NT2/D1 (cell line): ENCODE data around the gene ZNF573.

Experiments used
- SUZ12 ChIP-seq: IDR thresholded peaks from 2 replicates; pipeline ENCODE4 v1.6.1; 2011; ENCODE audit not compliant: insufficient read length, insufficient read depth; ENCODE audit errors: extremely low read depth
- YY1 ChIP-seq: IDR thresholded peaks from 2 replicates; pipeline ENCODE4 v1.6.1; 2011; ENCODE audit not compliant: insufficient read length, insufficient read depth
- ZNF274 ChIP-seq: IDR thresholded peaks from 2 replicates; pipeline ENCODE4 v1.6.1; 2011; ENCODE audit warnings: mild to moderate bottlenecking, low read depth, low read length

DNA sequence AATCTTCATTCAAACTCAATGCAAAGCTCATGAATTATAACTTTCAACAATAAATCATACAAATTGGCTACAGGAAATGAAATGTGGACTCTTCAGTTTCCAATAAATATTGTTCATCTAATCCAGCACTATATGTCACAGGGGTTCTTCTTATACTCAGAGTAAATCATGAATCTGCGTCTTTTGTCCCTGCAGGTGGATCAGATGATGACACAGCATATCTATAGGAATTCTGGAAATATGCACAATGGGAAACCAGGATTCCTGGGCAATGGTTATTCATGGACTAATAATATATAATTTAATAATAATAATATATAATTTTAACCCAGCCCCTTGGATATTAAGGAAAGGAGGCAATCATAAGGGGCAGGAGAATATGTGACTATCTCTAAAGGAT is 8.4 kb downstream of the ZNF573 start:
- TF ChIP-seq SUZ12 (no peak), YY1 (no peak), ZNF274 (no peak)
